Astrocyte (in vitro differentiated cells and primary cell): Measurements from ENCODE around the gene ACP4.

Source experiments
- CTCF ChIP-seq: IDR thresholded peaks from 2 replicates; pipeline ENCODE4 v1.5.1; 2011; ENCODE audit warnings: low read depth, mild to moderate bottlenecking, inconsistent platforms, low read length, moderate library complexity; ENCODE audit not compliant: insufficient read depth
- EZH2 ChIP-seq: IDR thresholded peaks from 2 replicates; pipeline ENCODE4 v1.6.1; 2012; ENCODE audit warnings: mild to moderate bottlenecking, low read length, inconsistent platforms; ENCODE audit not compliant: insufficient read depth

- TF ChIP-seq CTCF: no peak
- TF ChIP-seq EZH2: no peak
Measured at GRCh38 chr19:50833802-50834167, 43.6 kb downstream of the ACP4 start.
